Measurements from ENCODE around the gene LRR1.
"Not testable (repeated sequence)": the region's sequence is repeated elsewhere in the genome, so short reads cannot be mapped to it uniquely, and the experiment has no call there.

LRR1 gene

DNA sequence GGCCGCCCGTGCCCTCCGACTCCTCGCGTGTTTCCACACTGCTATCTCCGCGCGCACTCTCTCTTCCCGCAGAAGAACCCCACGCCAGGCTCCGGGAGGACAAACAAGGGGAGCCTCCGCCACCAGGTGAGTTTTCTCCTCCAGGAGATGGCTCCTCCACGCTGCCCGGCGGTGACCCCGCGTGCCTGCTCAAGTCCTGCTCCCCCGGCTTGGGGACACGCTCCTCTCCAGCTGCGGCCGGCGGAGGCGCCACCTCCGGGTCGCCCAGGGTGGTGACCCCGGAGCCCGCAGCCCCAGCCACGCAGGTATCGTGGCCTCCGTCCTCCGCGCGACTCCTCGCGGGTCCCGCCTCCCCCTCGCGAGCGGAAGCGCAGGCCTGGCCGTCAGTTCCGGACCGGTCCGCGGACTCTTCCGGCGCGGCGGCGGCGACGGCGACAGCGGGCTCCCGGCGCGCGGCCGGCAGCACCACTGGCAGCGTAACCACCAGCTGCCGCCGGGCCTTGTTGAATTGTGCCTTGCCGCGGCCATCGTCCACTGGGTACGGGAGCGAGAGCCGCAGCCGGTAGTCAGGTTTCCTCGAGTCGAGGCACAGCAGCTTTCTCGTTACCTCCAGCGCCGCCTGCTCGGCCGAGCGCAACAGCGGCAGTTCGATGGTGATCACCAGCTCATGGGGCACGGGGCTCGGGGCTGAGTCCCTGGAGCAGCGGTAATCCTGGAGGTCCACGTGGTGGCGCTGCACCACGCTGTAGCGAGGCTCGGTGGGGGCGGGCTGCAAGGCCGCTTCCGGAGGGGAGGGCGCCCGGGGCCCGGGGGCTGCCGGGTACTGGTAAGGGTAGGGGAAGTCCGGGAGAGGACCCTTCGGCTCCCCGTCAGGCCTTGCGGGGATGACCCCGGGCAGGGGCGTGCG, 35.2 kb downstream of the LRR1 start:
- DNase-seq, result peak; percentile 95

DNA sequence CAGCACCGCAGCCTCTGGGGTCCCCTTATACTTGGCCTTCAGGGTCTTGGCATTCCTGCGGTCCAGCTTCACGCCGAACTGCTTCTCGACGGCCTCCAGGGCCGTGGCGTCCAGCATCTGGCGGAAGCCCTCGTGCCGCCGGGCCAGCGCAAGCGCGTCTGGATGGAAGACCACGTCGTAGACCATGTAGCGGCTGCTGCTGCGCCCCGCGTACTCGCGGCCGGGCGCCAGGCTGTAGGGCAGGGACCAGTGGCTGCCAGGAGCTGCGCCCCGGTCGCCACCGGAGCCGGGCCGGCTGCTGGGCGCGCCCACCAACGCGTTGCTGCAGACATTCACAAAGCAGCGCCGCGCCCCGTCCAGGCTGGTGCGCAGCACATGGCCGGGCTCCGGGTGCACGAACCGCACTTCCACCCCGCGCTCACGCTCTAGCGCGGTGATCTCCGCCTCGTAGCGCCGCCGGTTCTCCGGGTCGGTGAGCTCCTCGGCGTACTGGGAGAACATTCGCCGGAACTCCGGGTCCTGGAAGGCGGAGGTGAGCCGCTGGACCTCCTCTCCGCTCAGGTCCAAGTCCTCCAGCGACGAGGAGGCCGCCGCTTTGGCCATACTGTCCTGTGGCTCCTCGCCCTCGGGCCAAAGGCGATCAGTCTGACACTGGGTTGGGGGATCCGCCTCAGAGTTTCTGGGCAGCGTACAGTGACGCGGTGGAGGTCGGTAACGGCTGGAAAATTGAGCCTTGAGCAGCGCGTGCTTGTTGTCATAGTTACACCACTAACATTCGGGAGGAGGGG, 36.0 kb downstream of the LRR1 start, which contains the start of gene DNAAF2:
Gene DNAAF2 (minus strand): TSS at position 698 of the 788 bp plus-strand sequence. CDS start 95 bp downstream, at position 603.
- DNase-seq, result peak; percentile 64

GRCh38 chr14:49636866-49637265, 38.1 kb downstream of the LRR1 start:
- DNase-seq, result no peak

DNA sequence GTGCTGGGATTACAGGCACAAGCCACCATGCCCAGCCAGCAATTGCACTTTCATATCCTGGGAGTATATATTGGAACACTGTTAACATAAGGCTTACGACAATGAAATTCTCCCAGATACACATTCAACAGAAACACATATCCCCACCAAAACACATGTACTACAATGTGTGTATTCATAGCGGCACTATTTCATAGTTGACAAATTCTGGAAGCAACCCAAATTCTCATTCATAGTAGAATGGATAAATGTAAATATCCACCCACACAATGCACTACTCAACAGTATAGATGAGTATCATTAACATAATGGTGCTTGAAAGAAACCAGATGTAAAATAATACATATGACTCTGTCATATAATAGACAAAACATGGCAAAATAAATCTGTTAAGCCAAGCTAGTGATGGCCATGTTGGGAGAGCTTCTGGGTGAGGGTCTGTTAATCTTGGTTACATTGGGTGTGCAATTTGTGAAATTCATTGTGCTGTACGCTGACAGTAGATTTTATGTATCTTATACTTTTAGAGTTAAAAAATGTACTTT, 38.9 kb downstream of the LRR1 start:
- peak; percentile 22 for DNase-seq

- DNase-seq, result no peak
Observed at GRCh38 chr14:49640540-49641417, 42.0 kb downstream of the LRR1 start.

DNA sequence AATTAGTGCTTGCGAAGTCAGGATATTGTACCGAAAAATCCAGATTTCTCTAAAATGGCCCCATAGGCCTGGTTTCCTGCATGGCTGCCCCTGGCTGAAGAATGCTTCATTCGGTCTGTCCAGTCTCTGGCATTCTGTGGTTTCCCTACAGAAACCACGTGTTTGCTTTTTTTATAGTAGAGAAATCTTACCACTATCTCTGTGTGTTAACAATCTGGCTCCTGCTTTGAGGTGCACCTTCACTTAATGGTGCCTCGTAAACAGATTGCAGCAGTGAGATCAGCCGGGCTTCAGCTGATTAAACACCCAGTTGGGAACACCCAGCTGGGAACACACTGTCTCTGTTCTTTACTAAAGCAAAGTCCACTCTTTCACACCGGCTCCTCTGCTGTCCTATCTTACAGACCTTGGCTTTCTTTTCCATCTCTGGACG, 43.0 kb downstream of the LRR1 start:
- DNase-seq, result peak; percentile 9

GRCh38 chr14:49642163-49642562, 43.4 kb downstream of the LRR1 start:
- no peak for DNase-seq

DNA sequence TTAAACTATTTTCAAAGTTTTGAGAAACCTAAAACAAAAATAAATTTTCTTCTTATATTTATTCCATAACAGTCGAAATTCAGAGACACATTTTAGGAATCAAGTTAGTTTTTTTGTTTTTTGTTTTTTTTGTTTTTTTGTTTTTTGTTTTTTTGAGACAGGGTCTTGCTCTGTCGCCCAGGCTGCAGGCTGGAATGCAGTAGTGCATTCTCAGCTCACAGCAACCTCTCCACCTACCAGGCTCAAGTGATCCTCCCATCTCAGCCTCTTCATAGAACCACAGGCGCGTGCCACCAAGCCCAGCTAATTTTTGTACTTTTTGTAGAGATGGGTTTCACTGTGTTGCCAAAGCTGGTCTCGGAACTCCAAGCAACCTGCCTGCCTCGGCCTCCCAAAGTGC, 54.8 kb downstream of the LRR1 start:
- DNase-seq, result no peak

GRCh38 chr14:49654511-49654910, 55.8 kb downstream of the LRR1 start:
- no peak for DNase-seq

DNA sequence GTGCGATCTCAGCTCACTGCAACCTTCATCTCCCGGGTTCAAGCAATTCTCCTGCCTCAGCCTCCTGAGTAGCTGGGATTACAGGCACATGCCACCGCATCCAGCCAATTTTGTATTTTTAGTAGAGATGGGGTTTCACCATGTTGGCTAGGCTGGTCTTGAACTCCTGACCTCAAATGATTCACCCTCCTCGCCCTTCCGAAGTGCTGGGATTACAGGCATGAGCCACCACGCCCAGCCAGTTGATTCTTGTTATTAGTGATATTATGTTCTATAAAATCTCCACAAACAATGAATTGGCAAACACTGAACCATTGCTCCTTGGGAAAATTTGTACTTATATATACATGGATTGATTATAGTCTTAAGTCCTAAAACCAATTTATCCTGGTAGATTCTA, 58.8 kb downstream of the LRR1 start:
- not testable (repeated sequence) for DNase-seq

- DNase-seq, result no peak
Observed at GRCh38 chr14:49659526-49660455, 61.1 kb downstream of the LRR1 start.
